Fibroblast of skin of abdomen (primary cell): ENCODE data around the gene CLCNKB. TPM values are rescaled to one million over a fixed set of nuclear protein-coding genes. Genes with fewer than 3 reads are reported as not detected.
"Not testable (repeated sequence)": the region's sequence is repeated elsewhere in the genome, so short reads cannot be mapped to it uniquely, and the experiment has no call there.

ENCODE experiments used
- DNase-seq: peaks from one replicate; pipeline ENCODE4 v3.0.0-alpha.2; 2013
- polyA plus RNA-seq, 2 experiments: library from polyadenylated mRNA; unstranded; fragments of 120-200 nt; gene quantifications; one replicate each; pipeline ENCODE4 v1.2.1, GENCODE V29; 2013; ENCODE audit not compliant: insufficient read length in 2 of 2

The CLCNKB gene
- 0.23 TPM for polyA plus RNA-seq (2013, experiment 1 of 2; ENCODE audit: insufficient read length)
- 0.46 TPM for polyA plus RNA-seq (2013, experiment 2 of 2; ENCODE audit: insufficient read length)

- DNase-seq: no peak
These were observed at the start of gene CLCNKB for GRCh38 chr1:16043521-16043920. TSS of gene CLCNKB (plus strand) at chr1:16043782. CDS start at chr1:16044493, 711 bp downstream.

GRCh38 chr1:15994081-15994480 lies 49.5 kb upstream of the CLCNKB start:
- no peak for DNase-seq

- DNase-seq: peak; percentile 51
These were observed 48.8 kb upstream of the CLCNKB start for GRCh38 chr1:15994590-15995351.

- DNase-seq: no peak
These were observed 46.5 kb upstream of the CLCNKB start for GRCh38 chr1:15997076-15997585.

- DNase-seq: no peak
These were observed 45.8 kb upstream of the CLCNKB start for GRCh38 chr1:15997637-15998280.

- DNase-seq: no peak
These were observed 44.7 kb upstream of the CLCNKB start for GRCh38 chr1:15998929-15999328.

- DNase-seq: not testable (repeated sequence)
These were observed 42.3 kb upstream of the CLCNKB start for GRCh38 chr1:16001274-16001673.

- DNase-seq: no peak
These were observed 38.0 kb upstream of the CLCNKB start for GRCh38 chr1:16005597-16005996.

- DNase-seq: no peak
These were observed 37.6 kb upstream of the CLCNKB start for GRCh38 chr1:16006010-16006409.

- DNase-seq: no peak
These were observed 36.8 kb upstream of the CLCNKB start for GRCh38 chr1:16006552-16007485.

- no peak for DNase-seq
These were observed 35.8 kb upstream of the CLCNKB start for GRCh38 chr1:16007671-16008341.

GRCh38 chr1:16009030-16009460 lies 34.5 kb upstream of the CLCNKB start:
- DNase-seq: peak; percentile 68

GRCh38 chr1:16009678-16010077 lies 33.9 kb upstream of the CLCNKB start:
- DNase-seq: no peak

GRCh38 chr1:16010837-16011236 lies 32.7 kb upstream of the CLCNKB start:
- no peak for DNase-seq

GRCh38 chr1:16011936-16012589 lies 31.5 kb upstream of the CLCNKB start:
- no peak for DNase-seq

GRCh38 chr1:16012590-16013219 lies 30.9 kb upstream of the CLCNKB start:
- DNase-seq: peak; percentile 79

GRCh38 chr1:16013220-16013907 lies 30.2 kb upstream of the CLCNKB start:
- DNase-seq: peak; percentile 82

- DNase-seq: no peak
These were observed 29.7 kb upstream of the CLCNKB start for GRCh38 chr1:16013908-16014258.

- DNase-seq: peak; percentile 57
These were observed 28.8 kb upstream of the CLCNKB start for GRCh38 chr1:16014509-16015482.
